Adrenal gland (tissue), 5 donors: ENCODE data around the gene AKR1A1.

Experiments
- POLR2A ChIP-seq, 2 donors: fragments of 450-650 bp; IDR thresholded peaks; one replicate each; pipeline ENCODE4 v1.6.1; 2017; ENCODE audit warnings: antibody characterized with exemption in 2 of 2, mild to moderate bottlenecking in 2 of 2, moderate library complexity in 1 of 2
- TF ChIP-seq, protein P1 (sequence below), 6 experiments: fragments of 450-650 bp in 4 of 6; fragments of 200-600 bp in 2 of 6; sonication (generic) in 1 of 6; IDR thresholded peaks; 1 replicate in 5 of 6; 2 replicates in 1 of 6; pipeline versions ENCODE4 v1.5.1 to v1.8.0; 2016 to 2021; ENCODE audit warnings: antibody characterized with exemption in 6 of 6, mild to moderate bottlenecking in 2 of 6, moderate library complexity in 1 of 6
- donor health status: DM: no; HTN: no; CAD: no.

DNA sequence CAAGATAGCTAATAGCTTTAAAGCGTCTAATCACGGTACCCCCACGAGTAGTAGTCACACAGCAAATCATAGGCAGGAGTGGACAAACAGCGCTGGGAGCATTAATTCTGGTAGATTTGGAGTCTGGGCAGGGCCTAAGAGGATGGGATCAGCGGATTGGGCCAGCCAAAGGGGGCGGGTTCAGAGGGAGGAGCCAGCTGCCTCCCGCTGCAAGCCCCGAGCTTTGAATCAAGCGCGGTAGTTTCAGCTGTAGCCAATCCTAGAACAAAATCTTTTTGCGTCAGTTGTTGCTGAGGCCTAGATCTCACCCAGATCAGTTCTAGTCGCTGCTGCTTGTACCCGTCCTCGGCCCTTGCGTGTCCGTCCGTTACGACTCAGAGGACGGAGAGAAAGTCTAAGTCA lies 32.6 kb downstream of the AKR1A1 start:
- TF ChIP-seq, protein P1, sequence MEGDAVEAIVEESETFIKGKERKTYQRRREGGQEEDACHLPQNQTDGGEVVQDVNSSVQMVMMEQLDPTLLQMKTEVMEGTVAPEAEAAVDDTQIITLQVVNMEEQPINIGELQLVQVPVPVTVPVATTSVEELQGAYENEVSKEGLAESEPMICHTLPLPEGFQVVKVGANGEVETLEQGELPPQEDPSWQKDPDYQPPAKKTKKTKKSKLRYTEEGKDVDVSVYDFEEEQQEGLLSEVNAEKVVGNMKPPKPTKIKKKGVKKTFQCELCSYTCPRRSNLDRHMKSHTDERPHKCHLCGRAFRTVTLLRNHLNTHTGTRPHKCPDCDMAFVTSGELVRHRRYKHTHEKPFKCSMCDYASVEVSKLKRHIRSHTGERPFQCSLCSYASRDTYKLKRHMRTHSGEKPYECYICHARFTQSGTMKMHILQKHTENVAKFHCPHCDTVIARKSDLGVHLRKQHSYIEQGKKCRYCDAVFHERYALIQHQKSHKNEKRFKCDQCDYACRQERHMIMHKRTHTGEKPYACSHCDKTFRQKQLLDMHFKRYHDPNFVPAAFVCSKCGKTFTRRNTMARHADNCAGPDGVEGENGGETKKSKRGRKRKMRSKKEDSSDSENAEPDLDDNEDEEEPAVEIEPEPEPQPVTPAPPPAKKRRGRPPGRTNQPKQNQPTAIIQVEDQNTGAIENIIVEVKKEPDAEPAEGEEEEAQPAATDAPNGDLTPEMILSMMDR (IDR thresholded peaks at IDR 0.05): no peak
- no peak for TF ChIP-seq POLR2A (IDR thresholded peaks at IDR 0.05)
